Measurements from ENCODE around the gene FKBP6.

The FKBP6 gene

GRCh38 chr7:73342645-73343044, 14.7 kb downstream of the FKBP6 start:
- Histone ChIP-seq H3K36me3 (ENCODE audit: insufficient read depth, insufficient read length, low read length) (no peaks in the 10 kb centered on the region), H3K9ac (ENCODE audit: insufficient read length, low read depth) (no peak overlapping the region), H3K4me3 (ENCODE audit: insufficient read length, low read depth) (no peak overlapping the region), H3K27me3 (ENCODE audit: insufficient read depth, insufficient read length) (no peaks in the 10 kb centered on the region), H3K9me3 (ENCODE audit: insufficient read depth, low read length) (no peaks in the 10 kb centered on the region), H3K4me1 (ENCODE audit: insufficient read depth, insufficient read length) (no peaks in the 10 kb centered on the region)
- TF ChIP-seq YY1 (IDR thresholded peaks at IDR 0.05; ENCODE audit: insufficient read depth, insufficient read length) (no peak), SUZ12 (IDR thresholded peaks at IDR 0.05; ENCODE audit: extremely low read depth, insufficient read depth, insufficient read length) (no peak), ZNF274 (IDR thresholded peaks at IDR 0.05; ENCODE audit: low read depth, low read length) (no peak)
- peak; percentile 44 for DNase-seq (ENCODE audit: low read depth, low spot score)

- TF ChIP-seq YY1 (IDR thresholded peaks at IDR 0.05; ENCODE audit: insufficient read depth, insufficient read length) (no peak), ZNF274 (IDR thresholded peaks at IDR 0.05; ENCODE audit: low read depth, low read length) (no peak), SUZ12 (IDR thresholded peaks at IDR 0.05; ENCODE audit: extremely low read depth, insufficient read depth, insufficient read length) (no peak)
- Histone ChIP-seq H3K27me3 (ENCODE audit: insufficient read depth, insufficient read length) (no peaks in the 10 kb centered on the region), H3K36me3 (ENCODE audit: insufficient read depth, insufficient read length, low read length) (no peaks in the 10 kb centered on the region), H3K9ac (ENCODE audit: insufficient read length, low read depth) (no peak overlapping the region), H3K4me3 (ENCODE audit: insufficient read length, low read depth) (no peak overlapping the region), H3K4me1 (ENCODE audit: insufficient read depth, insufficient read length) (no peaks in the 10 kb centered on the region), H3K9me3 (ENCODE audit: insufficient read depth, low read length) (no peaks in the 10 kb centered on the region)
- no peak for DNase-seq (ENCODE audit: low read depth, low spot score)
Measured at GRCh38 chr7:73343671-73344380, 15.9 kb downstream of the FKBP6 start.

GRCh38 chr7:73345538-73345937, 17.6 kb downstream of the FKBP6 start:
- H3K9me3 ChIP-seq (ENCODE audit: insufficient read depth, low read length), result no peaks in the 10 kb centered on the region
- H3K4me1 ChIP-seq (ENCODE audit: insufficient read depth, insufficient read length), result no peaks in the 10 kb centered on the region
- H3K4me3 ChIP-seq (ENCODE audit: insufficient read length, low read depth), result no peak overlapping the region
- TF ChIP-seq SUZ12 (IDR thresholded peaks at IDR 0.05; ENCODE audit: extremely low read depth, insufficient read depth, insufficient read length) (no peak), ZNF274 (IDR thresholded peaks at IDR 0.05; ENCODE audit: low read depth, low read length) (no peak), YY1 (IDR thresholded peaks at IDR 0.05; ENCODE audit: insufficient read depth, insufficient read length) (no peak)
- H3K27me3 ChIP-seq (ENCODE audit: insufficient read depth, insufficient read length), result no peaks in the 10 kb centered on the region
- H3K36me3 ChIP-seq (ENCODE audit: insufficient read depth, insufficient read length, low read length), result no peaks in the 10 kb centered on the region
- H3K9ac ChIP-seq (ENCODE audit: insufficient read length, low read depth), result no peak overlapping the region
- DNase-seq (ENCODE audit: low read depth, low spot score), result no peak

- no peak for TF ChIP-seq ZNF274 (IDR thresholded peaks at IDR 0.05; ENCODE audit: low read depth, low read length)
- no peak for TF ChIP-seq YY1 (IDR thresholded peaks at IDR 0.05; ENCODE audit: insufficient read depth, insufficient read length)
- no peak for TF ChIP-seq SUZ12 (IDR thresholded peaks at IDR 0.05; ENCODE audit: extremely low read depth, insufficient read depth, insufficient read length)
- no peaks in the 10 kb centered on the region for H3K36me3 ChIP-seq (ENCODE audit: insufficient read depth, insufficient read length, low read length)
- no peak for DNase-seq (ENCODE audit: low read depth, low spot score)
- no peak overlapping the region for H3K9ac ChIP-seq (ENCODE audit: insufficient read length, low read depth)
- H3K9me3 ChIP-seq (ENCODE audit: insufficient read depth, low read length), result no peaks in the 10 kb centered on the region
- H3K4me3 ChIP-seq (ENCODE audit: insufficient read length, low read depth), result no peak overlapping the region
- H3K4me1 ChIP-seq (ENCODE audit: insufficient read depth, insufficient read length), result no peaks in the 10 kb centered on the region
- no peaks in the 10 kb centered on the region for H3K27me3 ChIP-seq (ENCODE audit: insufficient read depth, insufficient read length)
Measured at GRCh38 chr7:73345951-73346350, 18.0 kb downstream of the FKBP6 start.

DNA sequence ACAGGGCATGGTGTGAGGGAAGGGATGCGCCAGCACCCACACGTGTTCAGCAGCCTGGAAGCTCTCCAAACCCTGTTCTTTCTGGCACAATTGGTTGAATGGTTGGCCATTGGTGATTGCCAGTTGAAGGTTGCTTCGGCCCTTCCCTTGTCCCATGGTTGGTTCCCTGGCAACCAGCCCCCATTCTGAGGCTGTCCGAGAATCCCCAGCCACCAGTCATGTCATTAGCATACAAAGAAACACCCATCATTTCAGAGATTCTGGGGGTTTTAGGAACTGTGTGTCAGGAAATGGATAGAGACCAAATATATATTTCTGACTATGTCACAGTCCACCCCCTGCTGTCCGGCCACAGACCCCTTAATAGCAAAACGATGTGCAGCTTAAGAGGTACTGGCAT, 21.8 kb downstream of the FKBP6 start:
- H3K4me3 ChIP-seq (ENCODE audit: insufficient read length, low read depth), result no peak overlapping the region
- peaks cover 7% of the 10 kb centered on the region for H3K4me1 ChIP-seq (ENCODE audit: insufficient read depth, insufficient read length)
- no peaks in the 10 kb centered on the region for H3K9me3 ChIP-seq (ENCODE audit: insufficient read depth, low read length)
- TF ChIP-seq SUZ12 (IDR thresholded peaks at IDR 0.05; ENCODE audit: extremely low read depth, insufficient read depth, insufficient read length), result no peak
- no peak for TF ChIP-seq YY1 (IDR thresholded peaks at IDR 0.05; ENCODE audit: insufficient read depth, insufficient read length)
- no peak for TF ChIP-seq ZNF274 (IDR thresholded peaks at IDR 0.05; ENCODE audit: low read depth, low read length)
- H3K27me3 ChIP-seq (ENCODE audit: insufficient read depth, insufficient read length), result no peaks in the 10 kb centered on the region
- no peak for DNase-seq (ENCODE audit: low read depth, low spot score)
- no peak overlapping the region for H3K9ac ChIP-seq (ENCODE audit: insufficient read length, low read depth)
- no peaks in the 10 kb centered on the region for H3K36me3 ChIP-seq (ENCODE audit: insufficient read depth, insufficient read length, low read length)

DNA sequence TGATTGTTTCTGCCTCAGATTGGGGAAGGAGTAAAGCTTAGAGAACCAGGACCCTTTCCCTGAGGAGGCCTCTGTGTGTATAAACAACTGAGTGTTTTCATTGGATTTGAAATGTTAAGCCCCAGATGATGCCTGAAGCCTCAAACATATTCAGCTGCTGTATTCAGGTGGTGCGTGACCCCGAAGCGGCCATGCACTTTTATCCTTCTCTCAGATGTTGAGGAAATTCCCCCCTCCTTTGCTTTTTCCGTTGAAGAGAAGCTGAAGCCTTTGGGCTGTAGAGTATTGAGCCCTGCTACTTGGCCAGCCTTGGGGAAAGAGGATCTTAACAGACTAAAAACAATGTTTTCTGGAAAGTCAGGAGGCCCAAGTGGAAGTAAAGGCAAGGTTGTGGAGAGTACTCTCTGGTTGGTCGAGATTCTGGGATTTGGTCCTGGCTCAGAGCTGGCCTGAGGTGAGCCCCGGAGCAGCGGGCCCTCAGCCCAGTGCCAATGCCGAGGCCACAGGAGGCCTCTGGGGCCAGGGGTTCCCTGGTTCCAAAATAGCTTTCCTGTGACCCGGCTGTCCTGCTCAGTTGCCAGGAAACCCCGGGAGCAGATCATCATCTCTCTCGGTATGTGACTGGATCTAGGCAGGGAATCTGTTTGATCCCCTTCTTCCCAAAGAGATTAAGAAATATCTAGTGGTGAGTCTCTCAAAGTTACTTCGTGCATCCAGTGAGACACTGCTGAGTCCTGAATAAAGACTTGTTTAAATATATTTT, 22.5 kb downstream of the FKBP6 start:
- Histone ChIP-seq H3K9ac (ENCODE audit: insufficient read length, low read depth) (no peak overlapping the region), H3K4me3 (ENCODE audit: insufficient read length, low read depth) (no peak overlapping the region), H3K4me1 (ENCODE audit: insufficient read depth, insufficient read length) (peaks cover 13% of the 10 kb centered on the region), H3K9me3 (ENCODE audit: insufficient read depth, low read length) (no peaks in the 10 kb centered on the region), H3K36me3 (ENCODE audit: insufficient read depth, insufficient read length, low read length) (no peaks in the 10 kb centered on the region), H3K27me3 (ENCODE audit: insufficient read depth, insufficient read length) (no peaks in the 10 kb centered on the region)
- no peak for TF ChIP-seq SUZ12 (IDR thresholded peaks at IDR 0.05; ENCODE audit: extremely low read depth, insufficient read depth, insufficient read length)
- no peak for DNase-seq (ENCODE audit: low read depth, low spot score)

DNA sequence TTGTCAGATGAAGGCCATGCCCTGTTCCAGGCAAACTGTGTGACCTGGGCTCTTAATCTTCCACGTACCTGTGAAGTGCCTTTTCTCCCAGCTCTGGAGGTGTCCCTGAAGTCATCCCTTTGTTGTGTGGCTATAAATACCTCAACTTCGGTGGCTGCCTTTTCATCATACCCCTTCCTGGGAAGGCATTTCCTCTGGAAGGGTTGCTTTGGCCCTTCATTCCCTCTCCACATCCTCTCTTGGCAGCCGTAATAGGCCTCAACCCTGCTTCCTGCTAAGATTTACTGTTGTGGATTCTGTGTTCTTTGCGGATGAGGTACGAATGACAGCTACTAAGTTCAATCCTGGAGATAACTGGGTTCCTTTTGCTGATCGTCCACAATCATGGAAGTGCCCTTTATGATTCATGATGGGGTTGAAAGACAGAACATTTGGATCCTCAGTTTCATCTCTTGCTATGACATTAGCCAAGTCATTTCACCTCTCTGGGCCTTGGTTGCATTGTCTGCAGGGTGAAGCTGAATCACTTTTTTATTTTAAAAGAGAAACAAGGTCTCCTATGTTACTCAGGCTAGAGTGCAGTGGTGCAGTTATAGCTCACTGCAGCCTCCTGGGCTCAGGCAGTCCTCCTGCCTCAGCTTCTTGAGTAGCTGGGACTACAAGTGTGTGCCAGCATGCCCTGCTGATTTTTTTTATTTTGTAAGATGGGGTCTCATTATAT, 23.6 kb downstream of the FKBP6 start:
- H3K4me3 ChIP-seq (ENCODE audit: insufficient read length, low read depth), result no peak overlapping the region
- no peak for TF ChIP-seq SUZ12 (IDR thresholded peaks at IDR 0.05; ENCODE audit: extremely low read depth, insufficient read depth, insufficient read length)
- no peak for TF ChIP-seq YY1 (IDR thresholded peaks at IDR 0.05; ENCODE audit: insufficient read depth, insufficient read length)
- TF ChIP-seq ZNF274 (IDR thresholded peaks at IDR 0.05; ENCODE audit: low read depth, low read length), result no peak
- H3K9me3 ChIP-seq (ENCODE audit: insufficient read depth, low read length), result no peaks in the 10 kb centered on the region
- peaks cover 13% of the 10 kb centered on the region for H3K4me1 ChIP-seq (ENCODE audit: insufficient read depth, insufficient read length)
- no peak overlapping the region for H3K9ac ChIP-seq (ENCODE audit: insufficient read length, low read depth)
- no peaks in the 10 kb centered on the region for H3K27me3 ChIP-seq (ENCODE audit: insufficient read depth, insufficient read length)
- no peaks in the 10 kb centered on the region for H3K36me3 ChIP-seq (ENCODE audit: insufficient read depth, insufficient read length, low read length)
- no peak for DNase-seq (ENCODE audit: low read depth, low spot score)
